CD4-positive, alpha-beta T cell treated with Interleukin-6 at 100 ng/mL for 8 hours (primary cell): Measurements from ENCODE around the gene ZIC5.

ENCODE experiments used
- DNase-seq: peaks from one replicate; pipeline ENCODE4 v3.0.0-alpha.2; 2020; ENCODE audit warnings: mixed read lengths, low spot score

The ZIC5 gene

GRCh38 chr13:99975626-99976025 is 4.1 kb upstream of the ZIC5 start:
- no peak for DNase-seq

- no peak for DNase-seq
These were observed 3.5 kb upstream of the ZIC5 start for GRCh38 chr13:99974939-99975561.

- no peak for DNase-seq
These were observed 2.9 kb upstream of the ZIC5 start for GRCh38 chr13:99974296-99974938.

- DNase-seq: no peak
These were observed 2.2 kb upstream of the ZIC5 start for GRCh38 chr13:99973808-99974185.

GRCh38 chr13:99973163-99973807 is 1.7 kb upstream of the ZIC5 start:
- DNase-seq: no peak

GRCh38 chr13:99972190-99972731 is 694 bp upstream of the ZIC5 start:
- DNase-seq: no peak

- no peak for DNase-seq
These were observed 654 bp downstream of the ZIC5 start for GRCh38 chr13:99970651-99971575.

- no peak for DNase-seq
These were observed 1.5 kb downstream of the ZIC5 start for GRCh38 chr13:99969919-99970650.

GRCh38 chr13:99969453-99969918 is 2.1 kb downstream of the ZIC5 start:
- no peak for DNase-seq

GRCh38 chr13:99968521-99969452 is 2.8 kb downstream of the ZIC5 start:
- no peak for DNase-seq

- no peak for DNase-seq
These were observed 3.6 kb downstream of the ZIC5 start for GRCh38 chr13:99967869-99968520.

GRCh38 chr13:99967498-99967868 is 4.1 kb downstream of the ZIC5 start:
- DNase-seq: no peak

GRCh38 chr13:99966064-99966805 is 5.3 kb downstream of the ZIC5 start:
- no peak for DNase-seq

GRCh38 chr13:99965329-99966000 is 6.1 kb downstream of the ZIC5 start:
- DNase-seq: no peak

- DNase-seq: no peak
These were observed 7.7 kb downstream of the ZIC5 start for GRCh38 chr13:99963816-99964339.

GRCh38 chr13:99962242-99962641 is 9.3 kb downstream of the ZIC5 start:
- no peak for DNase-seq

- no peak for DNase-seq
These were observed 9.9 kb downstream of the ZIC5 start for GRCh38 chr13:99961636-99962035.

GRCh38 chr13:99960663-99961311 is 10.8 kb downstream of the ZIC5 start:
- DNase-seq: no peak
